HCT116 (cell line): ENCODE results near the gene SGPP2. TPM values are rescaled to one million over a fixed set of nuclear protein-coding genes. Genes with fewer than 3 reads are reported as not detected.
A peak's percentile ranks its signal among the peaks of the same experiment; 100 is the strongest.

Experiments
- ATAC-seq: fragments of 200-7000 bp; cut with Tn5 transposase; 2 replicates; pipeline ENCODE4 v1.9.1; 2020; ENCODE audit warnings: mild to moderate bottlenecking, moderate library complexity
- BruUV-seq: library from RNA; stranded (reverse); fragments of 400-500 nt; replicated peaks from 2 replicates; lab custom pipeline; 2021; lab: Mats Ljungman, UMichigan
- CTCF ChIA-PET: fragments of 300-600 bp; sonication (Branson Sonifier 250); formaldehyde crosslinking; loops from one replicate; lab custom pipeline; 2021; ENCODE audit warnings: antibody characterized with exemption; lab: Charles Lee
- POLR2A ChIA-PET: fragments of 300-600, 350-600 bp; sonication (Branson Sonifier 250); formaldehyde crosslinking; loops from one replicate; lab custom pipeline; 2021; ENCODE audit warnings: antibody characterized with exemption; lab: Charles Lee
- RAD21 ChIA-PET, 2 experiments: fragments of 300-600 bp; sonication (Branson Sonifier 250); formaldehyde crosslinking; loops; one replicate each; lab custom pipeline; 2023; ENCODE audit warnings: low total read pairs in 2 of 2; ENCODE audit not compliant: uncharacterized antibody in 2 of 2, unreplicated experiment in 2 of 2, low non-redundant PET in 1 of 2; lab: Charles Lee
- DNase-seq: peaks from one replicate; pipeline ENCODE4 v3.0.0-alpha.2; 2010; ENCODE audit warnings: low read depth, low spot score
- H2AFZ ChIP-seq: fragments of 200-600 bp; shearing (Covaris generic), sonication (generic); 2 replicates; pipeline ENCODE4 v1.6.1; 2017; ENCODE audit warnings: low read depth, mixed run types, mixed read lengths, antibody characterized with exemption, low read length; ENCODE audit not compliant: poor library complexity, severe bottlenecking
- H3K27ac ChIP-seq: 2 replicates; pipeline ENCODE4 v1.5.1; 2012; ENCODE audit warnings: low read depth, low read length
- H3K27me3 ChIP-seq: fragments of 200-600 bp; sonication (generic); 2 replicates; pipeline ENCODE4 v1.6.1; 2016; ENCODE audit warnings: mixed run types, low read length, mixed read lengths; ENCODE audit not compliant: insufficient read depth
- H3K36me3 ChIP-seq, 2 experiments: fragments of 200-500 bp in 1 of 2; fragments of 200-600 bp in 1 of 2; sonication (Bioruptor generic) in 1 of 2; sonication (generic) in 1 of 2; 2 replicates each; pipeline versions ENCODE4 v1.5.1 to v1.6.1; 2014 to 2016; ENCODE audit warnings: low read length in 2 of 2, inconsistent platforms in 1 of 2, mixed read lengths in 1 of 2, mixed run types in 1 of 2; ENCODE audit not compliant: insufficient read depth in 2 of 2, control insufficient read depth in 1 of 2
- H3K4me1 ChIP-seq, 2 experiments: fragments of 200-600 bp in 1 of 2; sonication (generic) in 1 of 2; 2 replicates each; pipeline versions ENCODE4 v1.5.1 to v1.6.1; 2012 to 2017; ENCODE audit warnings: low read length in 2 of 2, inconsistent platforms in 1 of 2, mild to moderate bottlenecking in 1 of 2, mixed read lengths in 1 of 2, mixed run types in 1 of 2, moderate library complexity in 1 of 2; ENCODE audit not compliant: insufficient read depth in 2 of 2, control insufficient read depth in 1 of 2
- H3K4me2 ChIP-seq: fragments of 200-600 bp; sonication (generic); 2 replicates; pipeline ENCODE4 v1.6.1; 2017; ENCODE audit warnings: mixed run types, low read length, mixed read lengths
- H3K4me3 ChIP-seq, 2 experiments: fragments of 200-600 bp in 1 of 2; sonication (generic) in 1 of 2; replicated peaks in 1 of 2; 2 replicates each; pipeline ENCODE4 v1.5.1; 2011 to 2016; ENCODE audit warnings: low read length in 2 of 2, control low read depth in 1 of 2, low read depth in 1 of 2, mild to moderate bottlenecking in 1 of 2, mixed read lengths in 1 of 2, mixed run types in 1 of 2
- H3K79me2 ChIP-seq: fragments of 200-600 bp; sonication (generic); 2 replicates; pipeline ENCODE4 v1.6.1; 2017; ENCODE audit warnings: mild to moderate bottlenecking, mixed run types, low read length, moderate library complexity, mixed read lengths; ENCODE audit not compliant: insufficient read depth
- H3K9ac ChIP-seq: fragments of 200-600 bp; sonication (generic); 2 replicates; pipeline ENCODE4 v1.6.1; 2016; ENCODE audit warnings: low read length, mixed read lengths
- H3K9me2 ChIP-seq: fragments of 200-600 bp; sonication (generic), shearing (Covaris generic); 2 replicates; pipeline ENCODE4 v1.6.1; 2017; ENCODE audit warnings: mixed run types, mild to moderate bottlenecking, moderate library complexity; ENCODE audit not compliant: insufficient read depth
- H3K9me3 ChIP-seq, 2 experiments: fragments of 200-500 bp in 1 of 2; fragments of 200-600 bp in 1 of 2; sonication (Bioruptor generic) in 1 of 2; sonication (generic) in 1 of 2; 2 replicates each; pipeline ENCODE4 v1.6.1; 2014 to 2017; ENCODE audit warnings: low read length in 2 of 2, mixed read lengths in 2 of 2, inconsistent platforms in 1 of 2, low read depth in 1 of 2, mild to moderate bottlenecking in 1 of 2, mixed run types in 1 of 2, moderate library complexity in 1 of 2; ENCODE audit not compliant: control insufficient read depth in 1 of 2, insufficient read depth in 1 of 2
- H4K20me1 ChIP-seq: fragments of 200-600 bp; sonication (generic), shearing (Covaris generic); 2 replicates; pipeline ENCODE4 v1.6.1; 2017; ENCODE audit warnings: mixed run types, mild to moderate bottlenecking, moderate library complexity; ENCODE audit not compliant: insufficient read depth
- ATF3 ChIP-seq: IDR thresholded peaks from 2 replicates; pipeline ENCODE4 v1.6.1; 2012
- CEBPB ChIP-seq: IDR thresholded peaks from 2 replicates; pipeline ENCODE4 v1.6.1; 2012; ENCODE audit warnings: low read depth
- CTCF ChIP-seq, 3 experiments: fragments of 200-600 bp in 1 of 3; sonication (generic) in 1 of 3; IDR thresholded peaks in 2 of 3; conservative IDR thresholded peaks in 1 of 3; 2 replicates each; pipeline ENCODE4 v1.5.1; 2012 to 2017; ENCODE audit warnings: low read depth in 2 of 3, low read length in 2 of 3, antibody characterized with exemption in 1 of 3, borderline replicate concordance in 1 of 3, control low read depth in 1 of 3, mild to moderate bottlenecking in 1 of 3, mixed read lengths in 1 of 3, mixed run types in 1 of 3, moderate library complexity in 1 of 3; ENCODE audit not compliant: insufficient read depth in 1 of 3
- ELF1 ChIP-seq: IDR thresholded peaks from 2 replicates; pipeline ENCODE4 v1.6.1; 2012; ENCODE audit warnings: low read depth, borderline replicate concordance
- EZH2 ChIP-seq: fragments of 200-600 bp; sonication (generic); IDR thresholded peaks from 2 replicates; pipeline ENCODE4 v1.6.1; 2017; ENCODE audit warnings: antibody characterized with exemption, mixed run types
- FOSL1 ChIP-seq: IDR thresholded peaks from 2 replicates; pipeline ENCODE4 v1.6.1; 2012; ENCODE audit warnings: low read depth
- JUND ChIP-seq: IDR thresholded peaks from 2 replicates; pipeline ENCODE4 v1.6.1; 2012
- MAX ChIP-seq: IDR thresholded peaks from 2 replicates; pipeline ENCODE4 v1.6.1; 2012
- RAD21 ChIP-seq: IDR thresholded peaks from 2 replicates; pipeline ENCODE4 v1.6.1; 2012; ENCODE audit warnings: low read depth, mild to moderate bottlenecking
- SIN3A ChIP-seq: IDR thresholded peaks from 2 replicates; pipeline ENCODE4 v1.6.1; 2012; ENCODE audit warnings: low read depth
- TCF7L2 ChIP-seq: IDR thresholded peaks from 2 replicates; pipeline ENCODE4 v1.7.0; 2011; ENCODE audit warnings: borderline replicate concordance, inconsistent platforms; ENCODE audit not compliant: insufficient read depth, insufficient read length; ENCODE audit errors: extremely low read depth
- YY1 ChIP-seq: IDR thresholded peaks from 2 replicates; pipeline ENCODE4 v1.6.1; 2011; ENCODE audit warnings: low read length, low read depth, moderate library complexity, mild to moderate bottlenecking; ENCODE audit not compliant: insufficient replicate concordance; ENCODE audit errors: extremely low read depth
- ZBTB33 ChIP-seq: IDR thresholded peaks from 2 replicates; pipeline ENCODE4 v1.6.1; 2011; ENCODE audit warnings: mild to moderate bottlenecking, low read length, moderate library complexity; ENCODE audit not compliant: insufficient replicate concordance; ENCODE audit errors: extremely low read depth
- ZFX ChIP-seq: fragments of 450-650 bp; IDR thresholded peaks from 2 replicates; pipeline ENCODE4 v1.6.1; 2017
- intact Hi-C: fragments of 100-400 bp; cut with micrococcal nuclease; formaldehyde crosslinking; loops from 2 replicates; pipeline ENCODE4 v1.10.0; 2022
- total RNA-seq: library from RNA; stranded (reverse); gene quantifications from one replicate; pipeline ENCODE4 v1.2.1, GENCODE V29; 2021; ENCODE audit not compliant: unreplicated experiment

The SGPP2 gene
- total RNA-seq, 1 experiment from 2014 or later: 1.6 TPM

GRCh38 chr2:222483513-222484039 lies 59.2 kb downstream of the SGPP2 start:
- intact Hi-C loops: no loop called here

GRCh38 chr2:222485367-222486211 lies 61.2 kb downstream of the SGPP2 start:
- no peaks in the 10 kb centered on the region for H3K9me2 ChIP-seq
- intact Hi-C loops: no loop called here
- no TSS peak for BruUV-seq
- no peaks in the 10 kb centered on the region for H3K4me1 ChIP-seq
- H2AFZ ChIP-seq: no peak overlapping the region
- ChIA-PET POLR2A (no interaction called here), RAD21 (no interaction called here), CTCF (no interaction called here)
- H3K4me3 ChIP-seq: no peak overlapping the region
- no peak overlapping the region for H3K4me2 ChIP-seq
- no peak overlapping the region for H3K27ac ChIP-seq
- no peaks in the 10 kb centered on the region for H3K9me3 ChIP-seq
- no peak overlapping the region for H3K9ac ChIP-seq
- no peaks in the 10 kb centered on the region for H4K20me1 ChIP-seq
- ATAC-seq (no peak), DNase-seq (no peak)
- H3K79me2 ChIP-seq: no peaks in the 10 kb centered on the region
- no peaks in the 10 kb centered on the region for H3K36me3 ChIP-seq
- peaks cover 32% of the 10 kb centered on the region for H3K27me3 ChIP-seq
- TF ChIP-seq MAX (no peak), ELF1 (no peak), YY1 (no peak), EZH2 (no peak), FOSL1 (no peak), JUND (no peak), ZBTB33 (no peak), ATF3 (no peak), RAD21 (no peak), SIN3A (no peak), CEBPB (no peak), CTCF (IDR thresholded peaks at IDR 0.05 in 2 of 3, conservative IDR thresholded peaks at IDR 0.05 in 1 of 3; ENCODE audit: borderline replicate concordance in 1 of 3, insufficient read depth in 1 of 3, low read depth in 2 of 3, low read length in 2 of 3) (no peak), TCF7L2 (no peak), ZFX (no peak)

More at GRCh38 chr2:222483513-222484039, 59.2 kb downstream of the SGPP2 start:
- no peaks in the 10 kb centered on the region for H3K36me3 ChIP-seq
- ChIA-PET RAD21 (no interaction called here), POLR2A (no interaction called here), CTCF (interaction anchor here (0.9 kb wide), 1 partner anchor 165 kb away, joined by 3 read pairs; no protein-coding TSS in a partner anchor)
- no peaks in the 10 kb centered on the region for H3K9me2 ChIP-seq
- H3K4me3 ChIP-seq: no peak overlapping the region
- DNase-seq: no peak
- H3K4me2 ChIP-seq: no peak overlapping the region
- H2AFZ ChIP-seq: no peak overlapping the region
- H4K20me1 ChIP-seq: no peaks in the 10 kb centered on the region
- H3K9ac ChIP-seq: no peak overlapping the region
- BruUV-seq: no TSS peak
- no peaks in the 10 kb centered on the region for H3K4me1 ChIP-seq
- H3K27ac ChIP-seq: no peak overlapping the region
- no peaks in the 10 kb centered on the region for H3K79me2 ChIP-seq
- no peak for ATAC-seq
- H3K9me3 ChIP-seq: no peaks in the 10 kb centered on the region
- peaks cover 32% of the 10 kb centered on the region for H3K27me3 ChIP-seq
- TF ChIP-seq JUND (no peak), ELF1 (no peak), RAD21 (peak; percentile 37)
